GM12865 (cell line): Measurements from ENCODE around the gene WWP2.

Experiments
- DNase-seq: peaks from one replicate; pipeline ENCODE4 v3.0.0; 2010; ENCODE audit warnings: low read depth
- H3K4me3 ChIP-seq: 2 replicates; pipeline ENCODE4 v1.5.1; 2011; ENCODE audit warnings: mild to moderate bottlenecking, low read depth, low read length, control low read depth
- CTCF ChIP-seq: IDR thresholded peaks from 2 replicates; pipeline ENCODE4 v1.5.1; 2011; ENCODE audit warnings: low read length, control low read depth, low read depth, inconsistent platforms; ENCODE audit not compliant: insufficient read depth; ENCODE audit errors: missing control alignments

Gene WWP2

GRCh38 chr16:69932228-69932627, 170.1 kb downstream of the WWP2 start:
- H3K4me3 ChIP-seq: no peak overlapping the region
- no peak for TF ChIP-seq CTCF
- DNase-seq: no peak

GRCh38 chr16:69932691-69933392, 170.7 kb downstream of the WWP2 start:
- no peak overlapping the region for H3K4me3 ChIP-seq
- DNase-seq: no peak
- no peak for TF ChIP-seq CTCF

GRCh38 chr16:69934044-69934443, 171.9 kb downstream of the WWP2 start:
- no peak for TF ChIP-seq CTCF
- DNase-seq: no peak
- H3K4me3 ChIP-seq: no peak overlapping the region

- no peak for DNase-seq
- H3K4me3 ChIP-seq: no peak overlapping the region
- no peak for TF ChIP-seq CTCF
Measured at GRCh38 chr16:69934751-69935150, 172.6 kb downstream of the WWP2 start.

GRCh38 chr16:69935278-69935711, 173.2 kb downstream of the WWP2 start:
- DNase-seq: no peak
- H3K4me3 ChIP-seq: no peak overlapping the region
- TF ChIP-seq CTCF: no peak

- TF ChIP-seq CTCF: no peak
- H3K4me3 ChIP-seq: no peak overlapping the region
Measured at GRCh38 chr16:69935740-69936139, 173.6 kb downstream of the WWP2 start.

GRCh38 chr16:69936252-69936651, 174.1 kb downstream of the WWP2 start:
- no peak for DNase-seq
- no peak overlapping the region for H3K4me3 ChIP-seq
- no peak for TF ChIP-seq CTCF

More at GRCh38 chr16:69935740-69936139, 173.6 kb downstream of the WWP2 start:
- no peak for DNase-seq
